D341Med (cell line): ENCODE data around the gene APOBEC3H.

Source experiments
- DNase-seq: peaks from one replicate; pipeline ENCODE4 v3.0.0; 2012; ENCODE audit warnings: low spot score

The APOBEC3H gene

GRCh38 chr22:39110631-39111561 is 13.9 kb downstream of the APOBEC3H start:
- peak; percentile 5 for DNase-seq

GRCh38 chr22:39114112-39114511 is 17.1 kb downstream of the APOBEC3H start:
- no peak for DNase-seq

- no peak for DNase-seq
These were observed 18.5 kb downstream of the APOBEC3H start for GRCh38 chr22:39115570-39115969.

- no peak for DNase-seq
These were observed 19.1 kb downstream of the APOBEC3H start for GRCh38 chr22:39115977-39116621.

- DNase-seq: peak; percentile 50
These were observed 20.6 kb downstream of the APOBEC3H start for GRCh38 chr22:39117585-39118191.

GRCh38 chr22:39120983-39121382 is 23.9 kb downstream of the APOBEC3H start:
- no peak for DNase-seq

DNA sequence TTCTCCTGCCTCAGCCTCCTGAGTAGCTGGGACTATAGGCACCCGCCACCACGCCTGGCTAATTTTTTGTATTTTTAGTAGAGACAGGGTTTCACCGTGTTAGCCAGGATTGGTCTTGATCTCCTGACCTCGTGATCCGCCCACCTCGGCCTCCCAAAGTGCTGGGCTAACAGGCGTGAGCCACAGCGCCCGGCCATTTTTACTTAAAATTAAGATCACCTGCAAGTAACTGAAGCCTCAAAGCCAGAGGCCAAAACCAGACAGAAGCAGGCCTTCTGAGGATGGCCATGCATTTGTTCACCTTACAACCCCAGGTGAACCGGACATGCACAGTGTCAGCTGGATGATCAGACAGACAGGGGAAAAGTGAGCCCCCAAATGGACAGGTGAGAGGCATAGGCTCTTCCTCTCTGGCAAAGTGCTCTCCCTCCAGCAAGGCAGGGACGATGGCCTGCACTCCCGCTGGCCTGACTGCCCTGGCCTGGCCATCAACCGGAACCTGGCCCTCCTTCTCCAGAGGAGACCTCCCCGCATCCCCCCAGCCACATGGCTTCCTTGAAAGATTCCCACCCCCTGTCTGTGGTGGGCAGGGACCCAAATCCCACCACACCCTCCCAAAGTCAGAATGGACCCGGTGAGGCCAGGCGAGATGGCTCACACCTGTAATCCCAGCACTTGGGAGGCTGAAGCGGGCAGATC is 25.9 kb downstream of the APOBEC3H start:
- DNase-seq: peak; percentile 26

- peak; percentile 31 for DNase-seq
These were observed 26.9 kb downstream of the APOBEC3H start for GRCh38 chr22:39123751-39124581.

DNA sequence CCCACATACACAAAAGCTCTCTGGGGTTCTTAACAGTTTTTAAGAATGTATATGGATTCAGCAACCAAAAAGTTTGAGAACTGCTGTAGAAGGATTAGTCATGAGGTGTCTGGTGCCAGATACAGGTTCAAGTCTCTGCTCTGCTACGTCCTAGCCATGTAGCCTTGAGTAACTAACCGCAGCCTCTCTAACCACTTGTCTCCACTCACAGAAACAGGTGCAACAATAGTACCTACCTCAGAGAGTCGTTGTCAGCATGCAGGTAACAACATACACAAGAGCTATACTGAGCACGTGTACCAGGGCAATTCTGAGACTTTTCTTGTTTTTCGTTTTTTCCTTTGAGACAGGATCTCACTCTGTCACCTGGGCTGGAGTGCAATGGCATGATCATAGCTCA is 28.6 kb downstream of the APOBEC3H start:
- DNase-seq: no peak

DNA sequence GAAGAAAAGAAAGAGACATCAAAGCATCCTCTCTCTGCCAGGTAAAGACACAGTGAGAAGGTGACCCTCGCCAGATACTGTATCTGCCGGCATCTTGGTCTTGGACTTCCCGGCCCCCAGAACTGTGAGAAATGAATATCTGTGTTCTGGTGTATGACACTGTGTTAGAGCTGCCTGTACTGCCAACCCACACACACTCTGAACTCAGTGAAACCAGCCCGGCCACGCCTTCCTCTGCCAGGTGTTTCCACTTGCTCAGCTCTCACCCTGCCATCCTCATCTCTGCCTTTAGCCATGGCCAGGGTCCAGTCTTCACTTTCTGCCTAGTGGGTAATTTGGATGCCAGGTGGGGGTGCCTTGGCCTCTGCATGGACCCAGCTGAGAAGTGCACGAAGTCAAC is 31.5 kb downstream of the APOBEC3H start:
- DNase-seq: peak; percentile 7

DNA sequence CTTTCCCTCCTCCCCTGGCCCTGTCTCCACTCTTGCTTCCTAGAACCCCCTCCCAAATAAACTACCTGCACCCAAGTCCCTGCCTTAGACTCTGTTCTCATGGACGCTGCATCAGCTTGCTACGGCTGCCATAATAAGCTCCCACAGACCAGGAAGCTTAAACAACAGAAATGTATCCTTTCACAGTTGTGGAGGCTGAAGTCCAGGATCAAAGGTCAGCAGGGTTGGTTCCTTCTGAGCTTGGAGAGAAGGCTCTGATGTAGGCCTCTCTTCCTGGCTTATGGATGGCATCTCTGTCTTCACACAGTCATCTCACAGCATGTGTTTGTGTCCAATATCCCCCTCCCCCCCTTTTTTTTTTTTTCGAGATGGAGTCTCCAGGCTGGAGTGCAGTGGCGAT is 32.0 kb downstream of the APOBEC3H start:
- no peak for DNase-seq

- peak; percentile 11 for DNase-seq
These were observed 32.7 kb downstream of the APOBEC3H start for GRCh38 chr22:39129746-39130145.

- peak; percentile 8 for DNase-seq
These were observed 33.2 kb downstream of the APOBEC3H start for GRCh38 chr22:39130152-39130704.

- peak; percentile 18 for DNase-seq
These were observed 34.1 kb downstream of the APOBEC3H start for GRCh38 chr22:39130892-39131855.

DNA sequence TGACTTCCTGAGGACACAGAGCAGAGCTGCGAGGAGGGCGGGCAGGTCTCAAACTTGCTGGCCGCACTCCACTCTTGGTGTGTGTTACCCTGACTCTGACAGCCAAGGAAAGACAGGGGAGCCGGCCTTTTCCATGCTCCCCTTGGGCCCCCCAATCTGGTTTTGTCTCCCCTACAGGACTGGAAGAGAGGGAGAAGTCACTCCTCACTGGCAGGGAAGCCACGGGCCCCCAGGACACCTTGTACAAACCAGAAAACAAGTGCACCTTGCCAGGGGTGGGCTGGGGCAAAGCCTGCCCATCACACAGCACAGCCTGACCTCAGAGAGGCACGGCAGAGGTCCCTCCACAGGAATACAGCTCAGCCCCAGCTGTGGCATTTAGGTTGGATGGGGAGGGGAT is 35.2 kb downstream of the APOBEC3H start:
- DNase-seq: no peak

DNA sequence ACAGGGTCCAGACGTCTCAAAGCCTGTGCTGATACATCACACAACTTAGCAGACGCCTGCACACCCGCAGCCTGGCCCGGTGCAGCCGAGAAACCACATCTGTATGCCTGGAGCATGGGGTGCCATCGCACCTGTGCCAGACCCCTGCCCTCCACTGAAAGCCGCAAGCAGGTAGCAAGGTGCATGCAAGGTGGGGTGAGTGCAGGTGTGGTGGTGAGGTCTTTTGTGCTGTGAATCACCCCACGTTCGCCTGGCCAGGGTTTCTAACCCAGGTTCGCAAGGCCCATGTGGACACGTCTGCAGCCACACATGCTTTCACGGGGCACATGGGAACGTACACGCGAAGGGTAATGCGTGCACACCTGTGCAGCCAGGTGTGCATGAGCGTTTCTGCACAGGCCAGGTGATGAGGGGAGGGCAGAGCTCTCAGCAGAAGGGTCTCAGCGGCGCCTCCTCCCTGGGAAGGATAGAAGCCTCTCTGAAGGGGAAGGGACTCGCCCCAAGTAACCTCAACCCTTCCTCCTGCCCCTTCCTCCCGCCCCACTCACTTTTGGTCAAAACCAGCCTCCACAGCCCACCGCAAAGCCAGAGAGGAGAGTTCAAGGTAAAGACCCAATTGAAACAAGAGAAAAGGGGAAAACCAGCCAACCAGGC is 36.0 kb downstream of the APOBEC3H start:
- DNase-seq: peak; percentile 12

DNA sequence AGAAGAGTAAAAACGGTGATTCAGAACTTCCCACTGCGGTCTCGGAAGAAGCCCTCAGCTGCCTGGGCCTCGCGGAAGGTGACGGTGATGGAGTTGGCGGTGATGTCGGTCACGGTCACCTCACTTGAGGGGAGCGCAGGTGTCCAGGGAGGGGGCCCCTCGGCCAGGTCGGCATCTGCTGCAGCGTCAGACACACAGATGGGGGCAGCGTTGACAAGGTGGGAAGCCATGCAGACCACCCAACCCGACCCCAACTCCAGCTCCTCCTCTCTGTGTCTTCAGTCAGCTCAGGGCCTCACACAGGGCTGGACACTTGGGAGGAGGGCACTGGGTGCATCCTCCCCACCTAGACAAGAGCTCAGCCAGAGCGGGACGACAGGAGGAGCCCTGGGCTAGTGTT is 36.8 kb downstream of the APOBEC3H start:
- no peak for DNase-seq

GRCh38 chr22:39134366-39135091 is 37.5 kb downstream of the APOBEC3H start:
- no peak for DNase-seq
